Stomach (tissue), 4 donors: ENCODE measurements around the gene L3MBTL4.

ENCODE experiments used
- CTCF ChIP-seq, 7 experiments: fragments of 450-650 bp in 4 of 7; fragments of 200-600 bp in 3 of 7; sonication (generic) in 3 of 7; IDR thresholded peaks; one replicate each; pipeline ENCODE4 v1.5.1; 2016 to 2019; ENCODE audit warnings: antibody characterized with exemption in 7 of 7, control low read depth in 2 of 7, mild to moderate bottlenecking in 1 of 7
- EP300 ChIP-seq: sonication (generic); formaldehyde crosslinking; IDR thresholded peaks from one replicate; pipeline ENCODE4 v1.6.1; 2017; ENCODE audit warnings: antibody characterized with exemption
- POLR2A ChIP-seq, 4 donors: fragments of 450-650 bp; IDR thresholded peaks; one replicate each; pipeline ENCODE4 v1.6.1; 2016; ENCODE audit warnings: antibody characterized with exemption in 4 of 4, control low read depth in 2 of 4, mild to moderate bottlenecking in 1 of 4, moderate library complexity in 1 of 4
- POLR2AphosphoS5 ChIP-seq, 3 donors: sonication (generic); formaldehyde crosslinking; IDR thresholded peaks; one replicate each; pipeline ENCODE4 v1.6.1; 2016; ENCODE audit warnings: antibody characterized with exemption in 3 of 3

GRCh38 chr18:6236258-6236657 is 178.5 kb downstream of the L3MBTL4 start:
- TF ChIP-seq CTCF (IDR thresholded peaks at IDR 0.05) = no peak
- no peak for TF ChIP-seq POLR2A (IDR thresholded peaks at IDR 0.05)
- no peak for TF ChIP-seq EP300
- no peak for TF ChIP-seq POLR2AphosphoS5 (IDR thresholded peaks at IDR 0.05)
